Astrocyte of the spinal cord (primary cell): ENCODE data around the gene TRPV5.
A peak's percentile ranks its signal among the peaks of the same experiment; 100 is the strongest.

Experiments used
- DNase-seq: peaks from one replicate; pipeline ENCODE4 v3.0.0; 2011; ENCODE audit warnings: low read depth, low spot score
- H3K4me3 ChIP-seq: 2 replicates; pipeline ENCODE4 v1.5.1; 2011; ENCODE audit warnings: low read depth, mild to moderate bottlenecking, low read length, moderate library complexity
- CTCF ChIP-seq: IDR thresholded peaks from 2 replicates; pipeline ENCODE4 v1.5.1; 2012; ENCODE audit warnings: low read depth, mild to moderate bottlenecking, low read length, inconsistent platforms
- in situ Hi-C: cut with HindIII; loops from 2 replicates; pipeline ENCODE4 v1.10.0; 2017; ENCODE audit warnings: low sequenced_read_pairs

Gene TRPV5

GRCh38 chr7:142875456-142875855 lies 58.1 kb downstream of the TRPV5 start:
- DNase-seq = no peak
- no peak for TF ChIP-seq CTCF
- in situ Hi-C loops = no loop called here
- H3K4me3 ChIP-seq = no peak overlapping the region

DNA sequence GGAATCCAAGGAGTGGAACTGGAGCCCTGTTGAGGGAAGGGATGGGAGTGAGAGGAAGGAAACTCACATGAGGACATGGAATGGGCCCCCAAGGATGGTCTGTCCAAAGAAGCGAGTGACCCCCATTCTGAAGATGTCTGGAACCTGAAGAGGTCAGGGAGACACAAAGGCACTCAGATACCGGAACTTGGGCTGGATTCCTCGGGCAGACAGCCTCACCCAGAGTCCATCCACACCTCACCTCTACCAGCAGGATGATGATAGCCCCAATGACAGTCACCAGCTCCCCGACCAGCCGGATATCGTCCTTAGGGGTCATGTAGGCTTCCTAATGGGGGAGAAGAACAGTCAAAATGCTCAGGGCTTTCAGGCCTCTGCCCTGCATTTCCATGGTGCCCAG lies 58.7 kb downstream of the TRPV5 start:
- in situ Hi-C loops = no loop called here
- DNase-seq = no peak
- no peak overlapping the region for H3K4me3 ChIP-seq
- TF ChIP-seq CTCF = no peak

GRCh38 chr7:142874409-142874808 lies 59.1 kb downstream of the TRPV5 start:
- in situ Hi-C loops = no loop called here
- no peak for DNase-seq
- no peak for TF ChIP-seq CTCF
- no peak overlapping the region for H3K4me3 ChIP-seq

DNA sequence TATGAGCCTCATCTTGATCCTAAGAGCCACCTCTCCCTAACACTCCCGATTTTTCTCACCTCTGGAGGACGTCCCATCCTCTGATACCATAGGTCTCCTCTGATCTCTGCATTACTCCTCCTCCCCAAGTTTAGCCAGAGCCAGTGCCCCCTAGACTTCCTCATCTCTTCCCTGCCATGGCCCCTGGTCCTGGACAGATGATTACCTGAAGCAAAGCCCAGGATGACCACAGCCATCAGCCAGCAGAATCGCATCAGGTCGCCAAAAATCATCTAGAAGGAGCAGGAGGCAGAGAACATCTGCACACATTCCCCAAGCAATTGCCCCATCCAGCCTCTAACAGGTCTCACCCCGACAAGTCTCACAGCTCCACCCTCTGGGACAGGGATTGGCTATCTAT lies 59.7 kb downstream of the TRPV5 start:
- no peak overlapping the region for H3K4me3 ChIP-seq

DNA sequence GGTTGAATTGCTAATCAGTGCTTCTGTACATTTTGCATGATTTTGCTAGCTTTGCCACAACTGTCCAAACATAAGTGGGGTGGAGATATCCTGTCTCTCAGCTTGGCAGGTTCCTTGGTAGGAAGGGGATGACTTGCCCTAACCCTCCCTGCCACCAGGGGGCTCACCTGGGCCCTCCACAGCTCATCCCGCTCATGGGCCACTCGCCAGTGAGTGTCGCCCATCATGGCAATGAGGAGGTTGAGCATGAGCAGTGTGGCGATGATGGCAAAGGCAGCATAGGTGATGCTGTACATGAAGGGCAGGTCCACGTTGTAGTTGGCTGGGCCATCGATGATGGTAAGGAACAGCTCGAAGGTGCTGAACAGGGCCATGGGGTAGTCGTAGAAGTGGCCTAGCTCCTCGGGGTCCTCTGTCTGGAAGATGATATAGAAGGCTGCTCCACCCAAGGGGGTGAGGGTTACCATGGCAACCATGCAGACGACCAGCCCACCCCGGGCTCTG lies 60.2 kb downstream of the TRPV5 start:
- in situ Hi-C loops = no loop called here
- DNase-seq = no peak
- peak; percentile 43 for TF ChIP-seq CTCF
- H3K4me3 ChIP-seq = no peak overlapping the region

More for the DNA sequence above, 59.7 kb downstream of the TRPV5 start:
- no peak for DNase-seq
- TF ChIP-seq CTCF = no peak
- in situ Hi-C loops = no loop called here

DNA sequence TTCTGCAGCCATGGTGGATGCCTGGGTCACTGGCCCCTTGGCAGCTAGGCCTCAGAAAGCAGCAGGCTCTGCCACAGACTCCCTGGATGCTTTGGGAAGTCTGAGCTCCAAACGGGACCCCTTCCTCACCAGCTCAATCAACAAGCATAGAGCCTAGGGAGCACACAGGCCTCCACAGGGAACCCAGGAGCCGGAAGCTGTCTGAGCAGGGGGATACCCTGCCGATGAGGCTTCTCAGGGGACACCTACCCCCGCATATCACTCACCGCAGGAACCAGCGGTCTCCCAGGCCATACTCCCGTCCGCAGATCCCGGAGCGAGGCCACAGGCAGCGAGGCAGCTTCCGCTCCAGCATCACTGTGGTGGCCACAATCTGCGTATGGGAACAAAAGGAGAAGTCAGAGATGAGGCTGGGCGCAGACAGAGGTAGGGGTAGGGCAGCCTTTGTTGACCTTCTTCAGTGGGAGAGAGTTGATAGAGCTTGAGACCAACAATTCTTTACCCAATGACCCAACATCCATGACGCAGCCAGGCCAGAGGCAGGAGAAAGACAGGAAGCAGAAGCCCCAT lies 61.4 kb downstream of the TRPV5 start:
- no peak overlapping the region for H3K4me3 ChIP-seq
- in situ Hi-C loops = no loop called here
- no peak for DNase-seq
- no peak for TF ChIP-seq CTCF
